Peyer's patch (tissue), 4 donors: ENCODE measurements around the gene OPCML. TPM values are rescaled to one million over a fixed set of nuclear protein-coding genes. Genes with fewer than 3 reads are reported as not detected.

Source experiments
- DNase-seq, 3 donors: peaks; one replicate each; pipeline ENCODE4 v3.0.0-alpha.2; 2017 to 2019
- H3K27ac ChIP-seq, 4 donors: fragments of 200-600 bp; sonication (generic); one replicate each; pipeline ENCODE4 v1.5.1; 2016 to 2019
- H3K27me3 ChIP-seq, 2 donors: fragments of 200-600 bp; sonication (generic); one replicate each; pipeline ENCODE4 v1.5.1; 2019
- H3K36me3 ChIP-seq, 3 donors: fragments of 200-600 bp; sonication (generic); one replicate each; pipeline ENCODE4 v1.5.1; 2016 to 2019
- H3K4me1 ChIP-seq, 4 donors: fragments of 200-600 bp; sonication (generic); one replicate each; pipeline ENCODE4 v1.5.1; 2016 to 2019
- H3K4me3 ChIP-seq, 4 donors: fragments of 200-600 bp; sonication (generic); 1 replicate in 3 of 4; 2 replicates in 1 of 4; pipeline ENCODE4 v1.5.1; 2016 to 2019; ENCODE audit warnings: mild to moderate bottlenecking in 1 of 4
- H3K9me3 ChIP-seq, 4 donors: fragments of 200-600 bp; sonication (generic); one replicate each; pipeline ENCODE4 v1.5.1; 2016 to 2019; ENCODE audit warnings: mild to moderate bottlenecking in 1 of 4
- CTCF ChIP-seq, 6 experiments: fragments of 450-650 bp in 4 of 6; fragments of 200-600 bp in 2 of 6; sonication (generic) in 1 of 6; IDR thresholded peaks; one replicate each; pipeline ENCODE4 v1.5.1; 2017 to 2019; ENCODE audit warnings: antibody characterized with exemption in 6 of 6, mild to moderate bottlenecking in 3 of 6, moderate library complexity in 1 of 6
- POLR2A ChIP-seq, 2 donors: fragments of 450-650 bp; IDR thresholded peaks; one replicate each; pipeline ENCODE4 v1.5.1; 2017; ENCODE audit warnings: antibody characterized with exemption in 2 of 2, mild to moderate bottlenecking in 2 of 2, moderate library complexity in 2 of 2
- total RNA-seq, 4 donors: library from RNA; depleted of rRNA; stranded (reverse); fragments of >200 nt; gene quantifications; one replicate each; pipeline ENCODE4 v1.1.0, GENCODE V29; 2016

Gene OPCML
- total RNA-seq, 4 donors from 2014 or later, result not detected

DNA sequence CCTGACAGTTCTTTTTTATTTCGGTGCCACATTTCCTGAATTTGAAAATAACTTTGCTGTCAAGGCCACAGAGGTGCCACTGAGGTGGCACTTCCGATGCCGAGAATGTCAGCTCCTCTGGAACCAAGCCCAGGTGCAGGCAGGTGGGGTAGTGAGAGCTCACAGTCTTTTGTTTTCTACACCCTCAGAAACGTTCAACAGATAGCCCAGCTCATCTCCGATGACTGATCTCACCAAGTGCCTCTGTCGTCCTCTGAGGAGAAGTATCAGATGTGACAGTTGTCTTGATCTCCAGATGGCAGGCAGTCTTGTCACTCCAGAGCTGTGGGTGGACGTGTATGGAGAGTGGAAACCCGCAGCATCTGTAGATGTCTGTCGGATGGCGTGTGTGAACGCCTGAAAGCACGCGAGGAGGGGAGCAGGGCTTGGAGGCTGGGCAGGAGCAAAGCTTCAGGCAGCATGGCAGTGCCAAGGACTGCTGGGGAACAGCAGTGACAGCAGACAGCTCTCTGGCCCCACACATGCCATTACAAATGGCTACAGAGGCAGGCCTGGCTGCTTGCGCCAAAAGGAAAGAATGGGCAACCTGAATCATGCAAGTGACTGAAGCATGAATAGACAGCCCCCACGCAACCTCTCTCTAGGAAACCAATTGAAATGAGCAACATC, 877.0 kb downstream of the OPCML start:
- TF ChIP-seq CTCF (IDR thresholded peaks at IDR 0.05) (no peak), POLR2A (IDR thresholded peaks at IDR 0.05) (no peak)

DNA sequence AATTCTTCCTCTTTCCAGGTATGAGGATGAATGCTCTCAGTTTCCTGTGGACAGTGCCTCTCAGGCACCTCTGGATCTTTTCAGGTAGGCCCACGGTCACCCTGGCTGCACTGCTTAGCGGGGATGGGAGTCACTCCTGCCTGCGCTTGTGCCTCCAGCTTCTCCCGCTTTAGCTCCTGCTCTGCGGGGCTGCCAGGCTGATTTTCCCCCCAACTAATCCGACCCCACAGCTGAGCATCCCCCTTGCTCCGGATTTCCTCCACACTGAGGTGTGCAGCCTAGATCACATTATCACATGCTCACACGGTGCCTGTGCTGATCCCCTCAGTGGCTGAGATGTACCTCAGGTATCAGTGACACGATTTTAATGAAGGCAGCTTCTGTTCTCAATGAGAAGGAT, 879.1 kb downstream of the OPCML start:
- Histone ChIP-seq H3K9me3 (no peaks in the 10 kb centered on the region), H3K27ac (no peak overlapping the region), H3K27me3 (no peaks in the 10 kb centered on the region), H3K4me3 (no peak overlapping the region), H3K4me1 (no peaks in the 10 kb centered on the region), H3K36me3 (no peaks in the 10 kb centered on the region)
- TF ChIP-seq POLR2A (IDR thresholded peaks at IDR 0.05), result no peak
- TF ChIP-seq CTCF (IDR thresholded peaks at IDR 0.05), result no peak
- DNase-seq, result no peak

More for the DNA sequence above, 877.0 kb downstream of the OPCML start:
- no peak overlapping the region for H3K4me3 ChIP-seq
- H3K4me1 ChIP-seq, result no peaks in the 10 kb centered on the region
- H3K36me3 ChIP-seq, result no peaks in the 10 kb centered on the region
- no peak overlapping the region for H3K27ac ChIP-seq
- no peak for DNase-seq
- H3K9me3 ChIP-seq, result no peaks in the 10 kb centered on the region
- H3K27me3 ChIP-seq, result no peaks in the 10 kb centered on the region

- TF ChIP-seq POLR2A (IDR thresholded peaks at IDR 0.05) (no peak), CTCF (IDR thresholded peaks at IDR 0.05) (no peak)
- H3K9me3 ChIP-seq, result no peaks in the 10 kb centered on the region
- no peak overlapping the region for H3K4me3 ChIP-seq
- H3K27ac ChIP-seq, result no peak overlapping the region
- no peak for DNase-seq
- no peaks in the 10 kb centered on the region for H3K36me3 ChIP-seq
- no peaks in the 10 kb centered on the region for H3K27me3 ChIP-seq
- H3K4me1 ChIP-seq, result no peaks in the 10 kb centered on the region
Measured at GRCh38 chr11:132650969-132651720, 881.2 kb downstream of the OPCML start.

DNA sequence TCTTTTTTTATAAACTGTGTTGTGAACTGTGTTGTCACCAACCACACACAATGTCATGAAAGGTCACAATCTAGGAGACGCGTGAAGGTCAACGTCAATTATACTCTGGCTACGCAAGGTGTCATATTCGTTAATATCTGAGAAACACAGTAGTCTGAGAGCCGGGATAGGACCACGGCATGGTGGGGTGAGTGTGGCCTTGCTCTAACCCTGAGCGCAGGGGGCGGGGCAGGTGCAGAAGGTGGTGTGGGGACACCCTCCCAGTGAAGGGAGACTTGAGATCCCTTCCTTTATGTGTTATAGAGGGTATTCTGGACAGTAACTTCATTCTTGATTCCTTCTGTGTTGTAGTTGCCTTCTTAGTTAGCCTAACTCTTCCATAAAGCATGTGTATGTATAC, 883.0 kb downstream of the OPCML start:
- H3K4me3 ChIP-seq, result no peak overlapping the region
- no peak overlapping the region for H3K27ac ChIP-seq
- no peaks in the 10 kb centered on the region for H3K27me3 ChIP-seq
- H3K4me1 ChIP-seq, result no peaks in the 10 kb centered on the region
- no peaks in the 10 kb centered on the region for H3K9me3 ChIP-seq
- H3K36me3 ChIP-seq, result no peaks in the 10 kb centered on the region
- TF ChIP-seq CTCF (IDR thresholded peaks at IDR 0.05) (no peak), POLR2A (IDR thresholded peaks at IDR 0.05) (no peak)
- no peak for DNase-seq

GRCh38 chr11:132648851-132649250, 883.5 kb downstream of the OPCML start:
- no peak overlapping the region for H3K4me3 ChIP-seq
- no peaks in the 10 kb centered on the region for H3K4me1 ChIP-seq
- TF ChIP-seq POLR2A (IDR thresholded peaks at IDR 0.05) (no peak), CTCF (IDR thresholded peaks at IDR 0.05) (no peak)
- H3K27me3 ChIP-seq, result no peaks in the 10 kb centered on the region
- no peaks in the 10 kb centered on the region for H3K36me3 ChIP-seq
- no peak overlapping the region for H3K27ac ChIP-seq
- DNase-seq, result no peak
- no peaks in the 10 kb centered on the region for H3K9me3 ChIP-seq
